ENCODE data around the gene ZNF423. TPM values are rescaled to one million over a fixed set of nuclear protein-coding genes. Genes with fewer than 3 reads are reported as not detected.
A peak's percentile ranks its signal among the peaks of the same experiment; 100 is the strongest.

ZNF423 gene
- total and polyA plus RNA-seq, 7 donors = 2.3 to 30.7 (median 14.4) TPM

DNA sequence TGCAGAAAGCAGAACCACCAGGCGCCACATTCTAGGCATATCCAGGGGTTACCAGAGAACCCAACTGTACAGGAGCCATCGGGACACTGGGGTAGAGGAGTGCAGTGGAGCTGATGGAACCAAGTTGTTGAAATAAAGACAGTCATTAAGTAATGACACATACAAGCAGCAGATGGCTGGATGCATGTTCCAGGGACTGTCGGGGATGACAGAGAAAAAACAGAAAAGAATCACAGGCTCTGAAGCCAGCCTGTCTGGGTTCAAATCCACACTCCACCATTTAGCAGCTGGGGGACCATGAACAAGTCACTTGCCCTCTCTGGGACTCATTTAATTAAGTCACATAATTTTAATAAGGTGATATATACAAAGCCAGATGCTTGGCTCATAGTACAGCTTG lies 117.1 kb downstream of the ZNF423 start:
- Histone ChIP-seq H3K27ac (no peak overlapping the region), H3K4me3 (no peak overlapping the region), H3K9me3 (no peaks in the 10 kb centered on the region), H3K4me1 (peaks cover 4% of the 10 kb centered on the region), H3K27me3 (ENCODE audit: insufficient read depth in 3 of 3, low read length in 2 of 3) (no peaks in the 10 kb centered on the region), H3K36me3 (ENCODE audit: insufficient read depth in 1 of 2, low read depth in 1 of 2) (no peaks in the 10 kb centered on the region)
- 74 to 94% (median 83%) methylated on average over 3 of the region's 3 CpGs for WGBS, 3 donors
- intact Hi-C loops (cut with DNase I) = no loop called here
- TF ChIP-seq, protein P1, sequence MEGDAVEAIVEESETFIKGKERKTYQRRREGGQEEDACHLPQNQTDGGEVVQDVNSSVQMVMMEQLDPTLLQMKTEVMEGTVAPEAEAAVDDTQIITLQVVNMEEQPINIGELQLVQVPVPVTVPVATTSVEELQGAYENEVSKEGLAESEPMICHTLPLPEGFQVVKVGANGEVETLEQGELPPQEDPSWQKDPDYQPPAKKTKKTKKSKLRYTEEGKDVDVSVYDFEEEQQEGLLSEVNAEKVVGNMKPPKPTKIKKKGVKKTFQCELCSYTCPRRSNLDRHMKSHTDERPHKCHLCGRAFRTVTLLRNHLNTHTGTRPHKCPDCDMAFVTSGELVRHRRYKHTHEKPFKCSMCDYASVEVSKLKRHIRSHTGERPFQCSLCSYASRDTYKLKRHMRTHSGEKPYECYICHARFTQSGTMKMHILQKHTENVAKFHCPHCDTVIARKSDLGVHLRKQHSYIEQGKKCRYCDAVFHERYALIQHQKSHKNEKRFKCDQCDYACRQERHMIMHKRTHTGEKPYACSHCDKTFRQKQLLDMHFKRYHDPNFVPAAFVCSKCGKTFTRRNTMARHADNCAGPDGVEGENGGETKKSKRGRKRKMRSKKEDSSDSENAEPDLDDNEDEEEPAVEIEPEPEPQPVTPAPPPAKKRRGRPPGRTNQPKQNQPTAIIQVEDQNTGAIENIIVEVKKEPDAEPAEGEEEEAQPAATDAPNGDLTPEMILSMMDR (IDR thresholded peaks at IDR 0.05) = no peak
- ATAC-seq (peak in 1 of 4 donors; percentile 12), DNase-seq (no peak)

DNA sequence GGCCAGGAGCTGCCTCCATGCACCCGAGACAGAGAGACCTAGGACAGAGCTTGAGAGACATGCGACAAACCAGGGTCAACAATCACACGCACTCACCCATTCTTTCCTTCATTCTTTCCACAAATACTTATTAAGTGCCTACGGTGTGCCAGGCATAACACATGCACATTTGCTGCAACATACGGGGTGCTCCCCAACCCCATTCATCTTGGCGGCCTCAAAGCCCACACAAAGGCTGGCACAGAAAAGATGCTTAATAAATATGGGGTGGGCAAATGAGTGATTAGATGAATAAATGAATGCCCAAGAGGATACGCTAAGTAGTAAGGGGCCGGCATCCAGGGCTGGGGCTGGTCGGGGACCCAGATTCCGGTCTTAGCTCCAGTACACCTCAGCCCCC lies 117.9 kb downstream of the ZNF423 start:
- H3K4me3 ChIP-seq = no peak overlapping the region
- H3K4me1 ChIP-seq = peaks cover 4% of the 10 kb centered on the region
- intact Hi-C loops (cut with DNase I) = no loop called here
- ATAC-seq (no peak), DNase-seq (no peak)
- no peaks in the 10 kb centered on the region for H3K36me3 ChIP-seq (ENCODE audit: insufficient read depth in 1 of 2, low read depth in 1 of 2)
- H3K27me3 ChIP-seq (ENCODE audit: insufficient read depth in 3 of 3, low read length in 2 of 3) = no peaks in the 10 kb centered on the region
- H3K27ac ChIP-seq = no peak overlapping the region
- TF ChIP-seq, protein P1 (IDR thresholded peaks at IDR 0.05) = no peak
- no peaks in the 10 kb centered on the region for H3K9me3 ChIP-seq
- 90 to 96% (median 93%) methylated on average over 10 of the region's 10 CpGs for WGBS, 3 donors

DNA sequence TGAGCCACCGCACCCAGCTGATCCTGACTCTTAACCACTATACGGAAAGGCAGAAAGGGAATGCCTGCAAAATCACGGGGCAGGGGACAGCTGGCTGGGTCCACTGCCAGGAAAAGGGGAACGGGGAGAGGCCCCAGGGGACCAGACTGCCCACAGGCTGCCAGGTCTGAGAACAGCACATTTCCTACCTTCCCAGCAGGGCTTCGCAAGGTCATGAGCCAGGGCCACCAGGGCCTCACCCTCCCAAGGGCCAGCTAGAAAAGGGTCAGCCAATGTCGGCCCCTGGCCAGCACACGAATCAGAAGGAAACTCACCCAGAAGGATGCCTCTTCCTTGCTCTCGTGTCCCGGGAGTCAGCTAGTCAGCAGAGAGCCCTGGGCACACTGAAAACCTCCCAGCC lies 118.4 kb downstream of the ZNF423 start:
- ATAC-seq = peak in 2 of 4 donors; percentile 27 to 38
- Histone ChIP-seq H3K27ac (no peak overlapping the region), H3K4me1 (peaks cover 4% of the 10 kb centered on the region), H3K27me3 (ENCODE audit: insufficient read depth in 3 of 3, low read length in 2 of 3) (no peaks in the 10 kb centered on the region), H3K36me3 (ENCODE audit: insufficient read depth in 1 of 2, low read depth in 1 of 2) (no peaks in the 10 kb centered on the region), H3K4me3 (no peak overlapping the region), H3K9me3 (no peaks in the 10 kb centered on the region)
- no peak for DNase-seq
- intact Hi-C loops (cut with DNase I) = no loop called here
- TF ChIP-seq, protein P1 (IDR thresholded peaks at IDR 0.05) = no peak
- WGBS, 3 donors = 23 to 57% (median 29%) methylated on average over 9 of the region's 9 CpGs

DNA sequence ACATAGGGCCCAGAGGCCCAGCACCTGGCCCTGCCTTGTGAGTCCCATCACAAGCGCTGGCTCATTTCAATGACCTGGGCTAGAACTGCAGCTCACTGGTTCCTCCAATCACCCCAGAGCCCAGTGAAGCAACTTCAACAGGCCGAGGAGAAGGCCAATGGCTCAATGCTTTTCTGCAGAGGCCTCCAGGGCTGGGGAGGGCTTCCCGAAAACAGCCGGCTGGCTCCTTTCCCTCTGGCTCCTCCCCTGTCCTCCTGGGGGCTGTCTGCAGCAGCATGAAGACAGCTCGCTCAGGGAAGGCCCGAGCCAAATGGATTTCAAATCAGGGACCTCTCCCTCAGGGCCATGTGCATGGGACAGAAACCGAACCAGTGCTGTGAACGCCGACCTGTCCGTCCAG lies 121.6 kb downstream of the ZNF423 start:
- Histone ChIP-seq H3K9me3 (no peaks in the 10 kb centered on the region), H3K27ac (no peak overlapping the region), H3K36me3 (ENCODE audit: insufficient read depth in 1 of 2, low read depth in 1 of 2) (peaks cover 0 to 17% of the 10 kb centered on the region in 2 donors), H3K27me3 (ENCODE audit: insufficient read depth in 3 of 3, low read length in 2 of 3) (no peaks in the 10 kb centered on the region), H3K4me3 (no peak overlapping the region), H3K4me1 (peaks cover 4% of the 10 kb centered on the region)
- DNase-seq (peak; percentile 47 to 85), ATAC-seq (peak in 2 of 4 donors; percentile 28 to 61)
- intact Hi-C loops (cut with DNase I) = no loop called here
- 63 to 69% (median 66%) methylated on average over 10 of the region's 10 CpGs for WGBS, 3 donors
- TF ChIP-seq, protein P1 (IDR thresholded peaks at IDR 0.05) = no peak

DNA sequence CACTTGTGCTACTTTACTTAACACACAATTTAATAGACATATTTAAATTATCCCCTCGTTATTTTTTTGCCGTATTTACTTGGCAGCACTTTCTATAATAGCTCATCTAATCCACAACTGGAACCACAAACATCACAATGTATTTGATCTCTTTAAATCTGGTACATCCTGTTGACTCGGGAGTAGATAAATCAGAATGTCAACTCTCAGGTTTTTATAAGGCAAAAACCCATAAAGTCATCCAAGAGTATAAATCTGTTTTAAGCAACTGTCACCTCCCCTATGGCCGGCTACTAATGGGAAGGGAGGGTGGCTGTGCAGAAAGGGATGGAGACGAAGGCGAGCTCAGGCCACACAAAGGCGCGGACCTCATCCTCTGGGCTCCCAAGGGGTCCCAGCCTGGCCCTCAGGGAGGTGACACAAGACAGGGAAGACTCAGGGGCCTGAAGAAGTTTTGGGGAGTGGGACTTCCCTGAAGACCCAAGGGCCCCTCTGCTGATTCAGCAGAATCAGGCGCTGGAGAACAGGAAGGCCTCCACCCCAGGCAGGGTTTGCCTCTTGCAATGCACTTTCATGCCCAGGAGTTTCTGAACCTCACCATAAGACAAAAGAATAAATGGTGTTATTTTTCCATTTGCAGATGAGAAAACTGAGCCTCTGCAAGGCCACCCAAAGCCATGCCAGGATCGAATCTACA lies 122.5 kb downstream of the ZNF423 start:
- no peaks in the 10 kb centered on the region for H3K27me3 ChIP-seq (ENCODE audit: insufficient read depth in 3 of 3, low read length in 2 of 3)
- no peaks in the 10 kb centered on the region for H3K9me3 ChIP-seq
- H3K36me3 ChIP-seq (ENCODE audit: insufficient read depth in 1 of 2, low read depth in 1 of 2) = peaks cover 0 to 21% of the 10 kb centered on the region in 2 donors
- peaks cover 4% of the 10 kb centered on the region for H3K4me1 ChIP-seq
- DNase-seq = no peak
- TF ChIP-seq, protein P1 (IDR thresholded peaks at IDR 0.05) = no peak
- WGBS, 3 donors = 82 to 89% (median 88%) methylated on average over 10 of the region's 10 CpGs
- H3K4me3 ChIP-seq = no peak overlapping the region
- H3K27ac ChIP-seq = no peak overlapping the region
- no peak for ATAC-seq
- intact Hi-C loops (cut with DNase I) = no loop called here

All from psoas muscle (tissue), 8 donors.